CD4-positive, alpha-beta T cell treated with Interleukin-15 for 4 hours (primary cell): ENCODE measurements around the gene GRHPR.
"Not testable (repeated sequence)": the region's sequence is repeated elsewhere in the genome, so short reads cannot be mapped to it uniquely, and the experiment has no call there.

Source experiments
- DNase-seq: peaks from one replicate; pipeline ENCODE4 v3.0.0-alpha.2; 2020; ENCODE audit warnings: low spot score

The GRHPR gene

DNA sequence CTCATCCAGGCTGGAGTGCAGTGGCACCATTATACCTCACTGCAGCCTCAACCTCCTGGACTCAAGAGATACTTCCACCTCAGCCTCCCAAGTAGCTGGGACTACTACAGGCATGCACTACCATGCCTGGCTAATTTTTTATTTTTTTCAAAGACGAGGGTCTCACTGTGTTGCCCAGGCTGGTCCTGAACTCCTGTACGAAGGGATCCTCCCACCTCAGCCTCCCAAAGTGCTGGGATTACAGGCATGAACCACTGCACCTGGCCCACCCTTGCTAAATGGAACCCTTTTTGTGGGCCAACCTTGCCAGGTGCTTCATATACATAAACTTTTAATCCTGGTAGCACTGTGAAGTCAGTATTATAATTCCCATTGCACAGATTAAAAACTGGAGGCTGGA lies 1.0 kb downstream of the GRHPR start:
- DNase-seq = no peak

DNA sequence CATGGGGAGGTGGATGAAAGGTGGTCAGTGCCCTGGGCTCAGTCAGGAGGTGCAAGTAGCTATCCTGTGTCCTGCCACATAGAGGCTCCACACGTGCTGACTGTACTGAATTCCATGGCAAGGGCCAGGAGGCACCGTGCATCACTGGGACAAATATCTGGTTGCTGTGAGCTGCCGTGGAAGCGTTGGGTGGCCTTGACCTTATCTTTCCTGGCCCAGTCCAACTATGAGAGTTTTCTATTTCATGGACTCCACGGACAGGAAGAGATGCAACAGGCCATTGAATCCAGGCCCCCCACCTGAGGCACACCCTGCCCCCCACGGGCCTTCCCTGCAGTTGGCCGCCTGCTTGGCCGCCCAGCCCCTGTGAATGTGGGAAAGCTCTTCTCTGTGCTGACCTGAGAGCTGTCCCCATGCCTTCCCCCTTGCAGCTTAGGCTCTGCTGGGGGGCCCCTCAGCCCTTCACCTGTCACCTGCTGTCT lies 1.7 kb downstream of the GRHPR start:
- DNase-seq = no peak

- DNase-seq = no peak
These were observed 2.3 kb downstream of the GRHPR start for GRCh38 chr9:37424686-37425297.

DNA sequence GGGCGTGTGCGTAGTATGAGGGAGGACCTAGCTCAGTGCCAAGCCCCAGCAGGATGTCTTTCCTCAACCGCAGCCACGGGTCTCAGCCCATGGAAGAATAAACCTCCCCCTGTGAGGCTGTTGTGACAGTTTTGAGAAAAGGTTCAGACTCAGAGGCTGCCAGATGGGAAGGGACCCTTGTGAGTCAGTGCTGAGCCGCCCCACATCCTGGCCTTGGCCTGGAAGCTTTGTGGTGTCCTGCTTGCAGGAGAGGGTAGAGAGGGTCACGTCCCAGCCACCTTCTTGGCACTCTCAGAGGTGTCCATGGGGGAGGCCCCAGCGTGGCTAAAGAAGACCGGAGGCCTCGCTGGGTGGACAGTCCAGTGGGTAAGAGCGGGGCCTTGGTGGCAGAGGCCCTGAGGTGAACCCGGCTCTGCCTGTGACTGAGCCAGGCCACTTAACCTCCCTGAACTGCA lies 2.8 kb downstream of the GRHPR start:
- no peak for DNase-seq

DNA sequence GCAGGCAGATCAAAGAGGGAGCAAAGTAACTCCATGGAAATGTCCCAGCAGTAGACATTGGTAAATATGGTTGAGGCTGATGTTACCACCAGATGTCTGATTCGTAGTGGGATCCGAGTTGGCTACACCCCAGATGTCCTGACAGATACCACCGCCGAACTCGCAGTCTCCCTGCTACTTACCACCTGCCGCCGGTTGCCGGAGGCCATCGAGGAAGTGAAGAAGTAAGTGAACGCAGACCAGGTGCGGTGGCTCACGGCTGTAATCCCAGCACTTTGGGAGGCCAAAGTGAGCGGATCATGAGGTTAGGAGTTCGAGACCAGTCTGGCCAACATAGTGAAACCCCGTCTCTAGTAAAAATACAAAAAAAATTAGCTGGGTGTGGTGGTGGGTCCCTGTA lies 3.9 kb downstream of the GRHPR start:
- DNase-seq = not testable (repeated sequence)

GRCh38 chr9:37426846-37427245 lies 4.3 kb downstream of the GRHPR start:
- DNase-seq = no peak

- no peak for DNase-seq
These were observed 5.8 kb downstream of the GRHPR start for GRCh38 chr9:37428345-37428744.

GRCh38 chr9:37429441-37430285 lies 7.2 kb downstream of the GRHPR start:
- no peak for DNase-seq

DNA sequence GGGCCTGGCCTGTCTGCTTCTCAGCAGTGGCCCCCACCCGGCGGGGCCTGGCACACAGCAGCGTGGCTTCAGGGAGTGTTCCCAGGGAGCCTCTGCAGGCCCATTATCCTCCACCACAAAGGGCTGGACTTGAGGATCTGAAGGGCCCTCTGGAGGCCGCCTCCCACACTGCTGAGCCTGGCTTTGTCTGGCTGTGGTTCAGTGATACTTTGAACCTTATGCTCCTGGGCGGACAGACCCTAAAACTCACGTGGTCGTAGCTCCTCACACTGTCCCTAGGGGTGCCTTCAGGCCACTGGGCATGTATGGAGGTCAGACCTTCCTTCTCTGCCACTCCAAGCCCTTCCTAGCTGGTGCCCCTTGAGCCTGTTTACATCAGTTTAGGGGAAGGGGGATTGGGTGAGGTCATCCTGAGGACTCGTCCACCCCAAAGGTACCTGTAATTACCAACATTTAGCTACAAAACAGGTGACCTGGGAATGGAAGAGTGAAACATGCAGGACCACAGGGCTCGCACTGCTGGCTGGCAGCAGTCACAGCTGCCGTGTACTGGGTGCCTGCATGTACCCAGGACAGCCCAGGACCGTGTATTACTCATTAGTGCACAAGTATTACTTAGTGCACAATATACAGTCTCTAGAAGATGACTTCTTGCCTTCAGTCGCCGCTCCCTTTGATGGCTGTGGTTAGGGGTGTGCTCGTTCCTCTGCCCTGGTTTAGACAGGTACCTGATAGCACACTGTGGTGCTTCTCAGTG lies 8.5 kb downstream of the GRHPR start:
- DNase-seq = no peak

DNA sequence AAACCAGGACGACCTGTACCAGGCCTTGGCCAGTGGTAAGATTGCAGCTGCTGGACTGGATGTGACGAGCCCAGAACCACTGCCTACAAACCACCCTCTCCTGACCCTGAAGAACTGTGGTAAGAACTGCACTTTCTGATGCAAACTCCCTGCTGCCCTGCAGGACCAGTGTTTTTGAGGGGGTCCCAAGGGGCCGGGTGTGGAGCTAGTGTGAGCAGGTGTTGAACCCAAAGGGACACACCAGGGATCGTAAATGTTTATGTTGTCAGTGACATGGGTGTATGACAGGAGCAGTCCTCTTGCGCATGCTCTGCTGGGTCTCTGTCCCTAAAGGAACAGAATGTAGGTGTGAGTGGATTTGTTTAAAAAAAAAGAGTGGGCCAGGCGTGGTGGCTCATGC lies 9.5 kb downstream of the GRHPR start:
- DNase-seq = no peak

DNA sequence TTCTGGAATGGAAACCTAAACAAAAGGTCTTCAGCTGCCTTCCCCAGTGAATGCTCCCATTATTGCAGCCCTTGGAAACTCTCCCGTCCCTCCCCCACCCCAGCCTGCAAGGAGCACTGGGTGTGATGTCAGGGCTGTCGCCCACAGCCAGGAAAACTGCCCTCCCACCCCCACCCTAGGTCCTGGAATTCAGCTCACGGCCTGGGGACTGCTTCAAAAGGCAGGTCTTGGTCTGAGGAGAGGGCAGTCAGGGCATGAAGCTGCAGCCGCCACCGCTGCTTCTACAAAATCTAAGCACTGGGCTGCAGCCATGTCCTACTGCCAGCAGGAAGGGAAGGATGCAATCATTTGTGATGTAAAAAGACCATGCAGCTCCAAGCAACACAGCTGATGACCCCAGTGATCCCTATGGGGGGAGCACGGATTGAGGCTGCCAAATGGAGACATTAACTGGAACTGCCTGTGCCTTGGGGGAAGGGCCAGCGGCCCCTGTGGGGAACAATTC lies 11.4 kb downstream of the GRHPR start:
- DNase-seq = no peak

- no peak for DNase-seq
These were observed 14.0 kb downstream of the GRHPR start for GRCh38 chr9:37436540-37436939.

GRCh38 chr9:37437010-37437409 lies 14.5 kb downstream of the GRHPR start:
- no peak for DNase-seq

DNA sequence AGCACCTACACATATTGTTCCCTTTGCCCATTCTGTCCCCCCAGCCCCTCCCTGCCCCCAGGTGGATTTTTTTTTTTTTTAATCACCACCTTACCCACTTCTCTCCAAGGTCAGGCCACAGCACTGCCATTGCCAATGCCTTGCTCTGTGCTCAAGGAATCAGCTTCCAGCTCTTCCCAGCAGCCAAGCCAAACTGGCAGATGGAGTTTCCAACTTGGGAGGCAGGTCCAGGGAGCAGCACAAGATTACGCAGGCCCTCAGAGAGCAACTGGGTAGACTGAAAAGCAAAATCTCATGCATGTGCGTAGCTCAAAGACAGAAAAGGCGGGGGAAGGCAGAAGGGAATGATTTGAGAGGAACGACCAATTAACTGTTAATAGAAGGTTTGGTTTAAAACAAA lies 15.1 kb downstream of the GRHPR start:
- no peak for DNase-seq

DNA sequence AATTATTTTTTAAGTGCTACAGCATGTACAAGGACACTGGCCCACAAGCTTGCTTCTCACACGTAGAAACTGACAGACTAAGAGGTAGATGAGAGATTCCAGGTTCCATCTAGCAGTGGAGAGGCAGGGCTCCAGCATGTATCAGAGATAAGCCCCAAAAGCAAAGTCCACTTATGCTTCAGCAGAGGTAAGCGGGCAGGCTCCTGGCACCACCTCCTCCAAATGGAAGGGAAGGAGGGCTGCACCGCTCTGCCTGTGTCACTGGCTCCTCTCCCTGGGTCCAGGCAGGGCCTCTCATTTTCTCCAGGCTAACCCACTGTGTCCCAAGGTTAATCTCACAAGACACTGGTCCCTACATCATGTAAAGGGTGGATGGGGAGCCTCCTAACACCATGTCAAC lies 15.9 kb downstream of the GRHPR start:
- DNase-seq = no peak

- no peak for DNase-seq
These were observed 19.4 kb downstream of the GRHPR start for GRCh38 chr9:37441776-37442370.

DNA sequence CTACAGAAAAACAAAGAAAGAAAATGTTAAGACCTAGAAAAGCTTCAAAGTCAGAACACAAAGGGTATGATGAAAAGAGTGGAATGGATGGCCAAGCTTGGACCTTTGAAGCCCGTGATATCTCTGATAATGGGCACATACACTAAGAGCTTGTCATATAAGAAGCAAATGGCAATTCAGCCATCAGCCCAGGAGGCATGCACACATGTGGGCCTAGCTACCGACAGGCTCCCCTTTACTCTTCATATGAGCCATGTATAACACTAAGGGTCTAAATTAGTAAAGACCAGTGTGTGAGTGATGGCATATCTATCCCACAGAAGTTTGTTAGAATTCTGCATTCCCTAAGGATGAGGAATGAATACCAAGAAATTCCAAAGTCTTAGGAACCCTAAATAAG lies 20.1 kb downstream of the GRHPR start:
- no peak for DNase-seq

DNA sequence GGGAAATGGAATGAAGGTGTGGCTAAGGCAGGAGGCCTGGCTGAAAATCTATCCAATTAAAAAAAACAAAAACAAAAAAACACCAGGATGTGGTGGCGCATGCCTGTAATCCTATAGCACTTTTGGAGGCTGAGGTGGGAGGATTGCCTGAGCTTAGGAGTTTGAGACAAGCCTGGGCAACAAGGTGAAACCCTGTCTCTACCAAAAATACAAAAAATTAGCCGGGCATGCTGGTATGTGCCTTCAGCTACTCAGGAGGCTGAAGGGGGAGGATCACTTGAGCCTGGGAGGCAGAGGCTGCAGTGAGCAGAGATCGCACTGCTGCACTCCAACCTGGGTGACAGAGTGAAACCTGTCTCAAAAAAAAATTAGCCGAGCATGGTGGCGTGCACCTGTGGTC lies 21.1 kb downstream of the GRHPR start:
- DNase-seq = no peak

GRCh38 chr9:37444890-37445289 lies 22.4 kb downstream of the GRHPR start:
- no peak for DNase-seq

GRCh38 chr9:37445832-37446231 lies 23.3 kb downstream of the GRHPR start:
- DNase-seq = no peak

GRCh38 chr9:37446401-37446800 lies 23.9 kb downstream of the GRHPR start:
- no peak for DNase-seq

- no peak for DNase-seq
These were observed 24.6 kb downstream of the GRHPR start for GRCh38 chr9:37447111-37447510.
